Fibroblast of the conjunctiva (primary cell): ENCODE data around the gene TUB.
A peak's percentile ranks its signal among the peaks of the same experiment; 100 is the strongest.

Experiments used
- DNase-seq: peaks from one replicate; pipeline ENCODE4 v3.0.0-alpha.2; 2010; ENCODE audit warnings: low read depth

TUB gene

DNA sequence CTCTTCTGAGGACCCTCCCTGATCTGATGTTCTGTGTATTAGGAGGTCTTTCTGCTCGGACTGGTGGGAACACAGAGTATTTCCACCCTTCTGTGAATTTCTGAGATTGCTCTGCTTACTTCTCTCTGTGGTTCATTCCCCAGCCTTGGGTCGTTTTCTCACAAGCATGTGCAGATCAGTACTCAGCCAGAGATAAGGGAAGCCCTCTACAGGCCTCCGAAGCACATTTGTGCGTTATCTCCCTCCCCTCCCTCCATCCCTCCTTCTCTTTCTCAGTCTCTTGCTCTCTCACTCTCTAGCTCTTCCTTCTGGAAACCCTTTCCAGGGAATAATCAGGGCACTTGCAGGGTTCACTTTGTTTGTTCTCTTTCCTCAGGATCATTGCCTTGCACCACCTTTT lies 35.2 kb upstream of the TUB start:
- no peak for DNase-seq

DNA sequence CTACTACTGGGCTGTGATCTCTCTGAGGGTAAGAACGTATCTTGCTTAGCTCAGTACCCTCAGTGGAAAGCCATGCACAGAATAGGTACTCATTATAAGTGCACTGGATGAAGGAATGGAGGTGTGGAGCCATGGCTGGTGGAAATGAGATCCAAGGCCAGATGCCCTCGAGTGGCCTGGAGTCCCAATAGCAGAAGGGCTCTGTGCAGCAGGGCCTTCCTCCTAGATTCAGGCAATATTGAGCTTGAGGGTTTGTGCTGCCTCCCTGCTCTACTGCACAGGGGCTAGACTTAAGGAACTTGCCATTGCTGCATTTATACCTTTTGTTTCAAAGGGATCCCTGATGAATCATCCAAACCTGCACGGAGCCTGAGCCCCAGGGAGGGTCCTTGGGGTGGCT lies 33.6 kb upstream of the TUB start:
- DNase-seq = no peak

DNA sequence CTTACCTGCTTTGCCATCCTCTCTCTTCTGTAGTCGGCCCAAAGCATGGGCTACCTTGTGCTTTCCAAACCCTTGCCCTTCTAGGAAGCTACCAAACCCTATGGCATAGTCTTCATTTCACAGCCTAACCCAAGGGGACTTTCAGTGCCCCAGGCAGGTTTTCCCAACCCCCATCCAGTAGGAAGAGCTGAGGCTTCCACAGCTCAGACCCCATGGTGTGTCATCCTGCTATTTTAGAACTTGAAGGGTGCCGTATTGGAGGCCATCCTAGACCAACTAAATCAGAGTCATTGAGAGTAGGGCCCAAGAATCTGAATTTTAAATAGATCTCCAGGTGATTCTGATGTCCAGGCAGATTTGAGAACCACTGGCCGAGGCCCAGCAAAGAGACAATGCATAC lies 31.9 kb upstream of the TUB start:
- no peak for DNase-seq

DNA sequence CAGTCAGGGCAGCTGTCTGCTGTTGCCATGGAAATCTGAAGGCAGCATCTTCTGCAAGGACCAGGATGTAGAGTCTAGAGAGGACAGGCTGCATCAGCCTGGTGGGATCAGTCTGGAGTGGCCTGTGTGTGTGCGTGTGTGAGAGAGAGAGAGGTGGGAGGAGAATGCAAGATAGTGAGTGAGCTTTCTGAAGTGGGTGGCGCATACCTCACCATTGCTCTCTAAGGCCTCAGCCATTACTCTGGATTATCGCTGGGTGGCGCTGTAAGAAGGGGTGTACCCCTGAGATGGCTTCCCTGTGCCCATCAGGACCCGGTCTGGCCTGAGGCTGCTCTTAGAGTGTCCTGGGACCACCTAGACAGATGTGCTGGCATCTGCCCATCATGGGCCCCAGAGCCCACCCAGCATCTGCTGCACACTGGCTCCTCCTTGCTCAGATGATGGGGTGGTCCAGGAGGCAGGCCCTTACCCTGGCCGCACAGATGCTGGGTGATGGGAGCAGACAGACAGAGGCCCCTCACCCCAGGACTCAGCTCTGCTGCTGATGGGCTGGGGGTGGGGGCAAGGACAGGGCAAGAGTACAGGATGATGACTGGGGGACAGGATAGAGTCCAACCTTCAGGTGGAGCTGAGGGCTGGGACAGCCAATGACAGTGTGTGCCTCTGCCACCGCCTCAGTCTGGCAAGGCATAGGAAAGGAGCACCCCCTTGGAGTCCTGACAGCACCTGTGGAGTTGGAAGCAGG lies 25.7 kb upstream of the TUB start:
- no peak for DNase-seq

DNA sequence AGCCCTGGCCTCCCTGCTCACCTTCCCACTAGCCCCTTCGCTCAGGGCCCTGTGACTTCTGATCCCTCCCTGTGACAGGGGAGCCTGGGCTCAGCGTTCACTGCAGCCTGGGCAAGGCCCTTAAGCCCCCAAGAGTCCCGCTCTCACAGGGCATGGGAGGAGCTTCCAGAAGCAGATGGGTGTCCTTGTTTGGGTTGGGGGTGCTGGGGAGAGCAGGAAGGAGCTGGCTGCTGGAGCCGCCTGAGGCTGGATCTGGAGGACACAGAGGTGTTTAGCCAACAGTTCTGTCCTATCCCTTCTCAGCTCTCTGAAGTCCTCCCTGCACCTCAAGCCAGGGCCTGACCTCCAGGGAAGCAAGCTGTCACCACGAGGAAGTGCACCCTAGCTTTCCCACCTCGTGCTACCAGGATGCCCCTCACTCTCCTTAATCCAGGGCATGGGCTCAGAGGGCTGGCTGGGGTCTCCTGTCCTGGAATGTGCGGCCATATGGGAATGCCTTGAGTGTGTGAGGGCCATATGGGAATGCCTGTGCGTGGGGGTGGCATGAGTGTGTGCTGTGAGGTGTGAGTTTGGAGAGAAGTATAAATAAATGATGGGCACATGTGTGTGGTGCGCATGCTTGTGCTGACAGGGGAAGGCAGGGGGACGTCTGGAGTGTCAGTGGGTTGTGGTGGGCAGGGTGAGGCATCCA lies 25.0 kb upstream of the TUB start:
- no peak for DNase-seq

DNA sequence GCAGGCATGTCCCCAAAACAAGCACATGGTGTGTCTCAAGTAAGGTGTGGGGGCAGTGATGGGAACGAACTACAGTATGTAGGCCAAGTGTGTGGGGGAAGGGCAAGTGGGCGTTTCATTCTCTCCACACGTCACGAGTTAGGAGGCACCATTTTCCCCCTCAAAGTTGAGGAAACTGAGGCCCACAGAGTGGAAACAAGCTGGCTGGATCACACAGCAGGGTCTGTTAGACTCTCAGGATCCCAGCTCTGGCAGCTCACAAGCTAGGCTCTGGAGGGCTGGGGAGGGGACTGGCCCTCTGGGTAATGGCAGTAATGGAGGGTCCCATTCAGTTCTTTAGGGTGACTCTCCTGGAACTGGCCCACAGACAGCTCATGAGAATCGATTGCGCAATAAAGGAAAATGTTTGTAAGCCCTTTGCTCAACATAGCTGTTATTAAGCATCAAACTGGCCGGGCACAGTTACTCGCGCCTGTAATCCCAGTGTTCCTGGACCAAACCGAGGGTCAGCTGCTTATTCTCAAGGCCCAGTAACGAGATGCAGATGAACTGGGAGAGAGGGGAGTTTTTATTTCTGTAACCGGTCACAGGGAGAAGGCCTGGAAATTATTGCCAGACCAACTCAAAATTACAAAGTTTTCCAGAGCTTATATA lies 24.1 kb upstream of the TUB start:
- peak; percentile 93 for DNase-seq

DNA sequence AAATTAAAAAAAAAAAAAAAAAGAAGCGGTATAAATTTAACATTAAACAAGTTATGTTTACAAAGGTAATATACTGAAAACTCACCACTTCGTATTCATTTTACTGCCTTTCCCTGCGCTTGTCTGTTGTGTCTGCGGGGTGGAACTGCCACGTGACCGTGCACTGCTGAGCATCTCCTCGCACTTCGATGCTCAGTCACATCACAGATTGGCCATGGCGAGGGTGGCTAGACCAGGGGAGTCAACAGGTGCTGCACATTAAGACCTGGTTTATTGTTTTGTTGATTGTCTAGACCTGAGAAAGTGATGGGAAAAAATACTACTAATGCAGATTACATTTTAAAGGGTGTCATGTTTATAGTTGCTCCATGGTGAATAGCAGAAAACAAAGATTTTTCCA lies 22.8 kb upstream of the TUB start:
- DNase-seq = no peak

DNA sequence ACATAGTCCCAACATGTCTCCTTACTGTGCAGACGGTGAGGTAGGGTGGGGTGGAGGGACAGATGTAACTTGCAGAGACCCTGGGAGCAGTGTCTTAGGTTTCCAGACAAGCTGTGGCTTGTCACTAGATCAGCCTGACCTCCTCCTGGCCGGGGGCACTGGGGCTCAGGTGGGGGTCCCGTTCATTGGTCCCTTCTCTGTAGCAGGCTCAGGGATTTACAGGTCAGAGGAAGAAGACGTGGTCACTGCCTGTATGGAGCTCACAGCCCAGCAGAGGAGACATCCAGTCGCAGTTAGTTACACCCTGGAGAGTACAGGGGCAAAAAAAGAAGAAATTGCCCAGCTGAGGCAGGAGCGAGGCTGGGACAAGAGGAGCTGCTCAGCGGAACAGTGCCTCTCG lies 22.0 kb upstream of the TUB start:
- no peak for DNase-seq

DNA sequence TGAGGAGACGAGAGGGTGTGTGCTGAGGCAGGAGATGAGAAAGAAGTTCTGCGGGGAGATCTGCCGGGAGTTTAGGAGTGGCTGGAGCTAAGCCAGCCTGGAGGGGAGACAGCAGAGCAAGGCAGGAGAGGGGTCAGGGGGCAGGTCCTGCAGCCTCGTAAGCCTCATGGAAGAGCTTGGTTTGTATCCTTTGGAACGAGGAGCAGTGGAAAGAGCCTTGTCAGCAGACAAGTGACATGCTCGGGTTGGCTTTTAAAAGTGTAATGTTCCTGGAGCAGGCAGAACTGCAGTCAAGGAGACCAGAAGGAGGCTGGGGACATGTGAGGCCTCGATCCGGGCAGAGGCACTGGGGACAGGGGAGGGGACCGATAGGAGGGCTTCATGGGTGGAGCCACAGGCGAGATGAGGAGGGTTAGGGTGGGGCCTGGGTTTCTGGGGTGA lies 21.4 kb upstream of the TUB start:
- DNase-seq = no peak

DNA sequence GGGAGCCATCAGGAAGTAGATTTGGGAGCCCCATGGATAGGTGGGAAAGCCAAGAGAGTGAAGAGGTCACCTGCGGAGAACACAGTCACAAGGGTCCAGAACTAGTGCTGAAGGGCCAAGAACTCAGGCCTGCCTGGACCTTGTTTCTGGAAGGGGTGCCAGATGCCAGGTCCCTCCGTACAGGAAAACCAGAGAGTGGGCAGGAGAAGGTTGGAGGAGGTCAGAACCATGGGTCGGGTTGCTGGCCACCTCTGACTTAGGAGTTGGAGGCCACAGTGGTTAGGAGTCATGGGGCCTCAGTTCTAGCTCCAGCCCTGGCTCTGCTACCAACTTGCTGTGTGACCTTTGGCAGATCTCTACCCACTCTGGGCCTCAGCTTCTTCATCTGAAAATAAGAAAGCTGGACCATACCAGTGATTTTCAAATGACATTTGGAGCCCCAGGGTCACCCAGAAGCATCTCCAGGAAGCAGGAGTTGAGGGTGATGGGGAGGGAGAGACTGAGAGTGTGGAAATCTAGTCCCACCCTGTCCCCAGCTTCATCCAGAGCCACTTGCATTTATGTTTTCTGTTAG lies 20.8 kb upstream of the TUB start:
- DNase-seq = no peak

DNA sequence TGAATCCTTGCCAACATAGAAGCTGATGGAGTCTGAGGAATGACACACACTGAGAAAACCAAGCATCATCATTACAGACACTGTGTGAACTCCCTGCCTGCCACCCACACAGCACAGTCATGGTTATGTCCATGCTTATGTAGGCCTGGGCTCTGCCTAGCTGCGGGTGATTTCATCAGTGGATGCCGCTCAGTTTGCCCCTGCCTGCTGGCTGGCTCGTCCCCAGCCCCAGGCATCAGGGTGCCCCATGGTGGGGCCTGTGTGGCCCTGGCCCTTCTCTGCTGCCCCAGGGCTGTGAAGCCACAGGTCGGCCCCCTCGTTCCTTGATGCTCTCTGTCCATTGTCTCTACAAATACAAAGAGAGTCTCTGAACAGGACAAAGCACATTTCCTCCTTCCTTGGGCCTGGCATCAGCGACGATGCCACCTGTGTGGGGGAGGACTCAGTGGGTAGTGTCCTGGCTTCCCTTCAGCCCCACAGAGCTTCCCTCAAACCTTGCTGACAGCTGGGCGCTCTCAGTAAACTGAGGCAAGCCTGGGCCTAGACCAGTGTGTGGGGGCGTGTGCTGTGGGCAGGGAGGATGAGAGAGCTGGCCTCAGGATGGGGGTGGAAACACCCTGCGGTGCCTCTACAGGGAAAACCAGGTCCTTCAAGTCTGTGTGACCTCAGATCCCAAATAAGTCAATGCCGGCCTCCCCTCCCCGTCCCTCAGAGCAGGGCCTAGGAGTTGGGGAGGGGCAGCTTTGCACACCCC lies 20.0 kb upstream of the TUB start:
- DNase-seq = no peak

DNA sequence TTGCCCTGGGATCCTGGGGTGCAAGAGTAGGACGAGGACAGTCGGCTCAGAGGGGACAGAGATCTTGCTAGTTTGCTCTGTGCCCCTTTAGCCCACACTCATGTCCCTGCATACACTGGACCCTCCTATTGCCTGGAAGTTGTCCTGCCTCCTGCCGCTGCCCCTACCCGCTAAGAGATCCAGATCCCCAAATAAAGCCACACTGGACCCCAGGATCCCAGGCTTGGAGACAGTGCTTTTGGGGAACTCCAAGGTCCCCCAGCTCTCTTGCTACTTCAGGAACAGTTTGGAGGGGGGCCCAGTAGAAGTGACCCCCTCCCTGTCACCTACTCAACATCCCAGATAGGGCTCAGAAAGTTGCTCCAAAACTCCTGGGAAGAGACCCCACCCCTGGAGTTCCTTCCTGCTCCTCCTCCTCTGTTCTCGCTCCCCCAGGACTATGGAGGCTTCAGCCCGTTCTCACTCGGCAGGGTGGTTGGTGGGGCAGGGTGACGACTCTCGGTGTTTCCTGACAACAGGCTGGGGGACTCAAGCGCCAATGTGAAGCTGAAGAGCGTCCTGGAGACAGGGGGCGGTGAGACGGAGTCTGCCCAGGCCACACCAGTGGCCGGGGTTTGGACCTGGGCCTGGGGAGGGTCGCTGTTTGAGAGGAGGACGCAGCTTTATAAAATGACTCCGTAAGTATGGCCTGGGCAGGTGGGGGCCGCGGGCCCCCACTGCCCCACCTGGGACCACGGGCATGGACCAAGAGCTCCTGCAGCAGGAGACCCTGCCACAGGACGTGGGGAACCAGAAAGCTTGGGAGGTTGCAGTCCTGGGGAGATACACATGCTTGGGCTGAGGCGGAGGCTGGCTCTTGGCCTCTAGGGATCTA lies 19.2 kb upstream of the TUB start:
- DNase-seq = no peak

DNA sequence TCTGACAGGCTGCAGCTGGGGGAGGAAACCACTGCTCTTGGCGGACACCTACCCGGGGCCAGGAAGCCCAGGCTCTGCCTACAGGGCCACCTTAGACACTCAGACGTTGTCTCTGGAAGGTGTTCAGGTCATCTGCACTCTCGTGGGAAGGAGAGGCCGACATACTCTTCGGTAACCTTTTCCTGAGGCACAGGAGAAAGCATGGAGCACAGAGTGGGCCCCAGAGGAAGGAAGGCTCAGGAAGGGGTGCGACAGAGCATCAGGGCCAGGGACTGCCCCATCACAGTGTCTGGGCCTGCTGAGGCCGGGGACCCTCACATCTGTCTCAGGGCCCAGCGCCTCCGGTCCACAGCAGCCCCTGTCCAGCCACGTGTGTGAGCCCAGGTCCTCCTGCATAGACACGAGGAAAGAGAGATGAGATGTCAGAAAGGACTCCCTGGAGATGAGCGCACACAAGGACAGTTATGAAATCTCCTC lies 18.2 kb upstream of the TUB start:
- DNase-seq = no peak

DNA sequence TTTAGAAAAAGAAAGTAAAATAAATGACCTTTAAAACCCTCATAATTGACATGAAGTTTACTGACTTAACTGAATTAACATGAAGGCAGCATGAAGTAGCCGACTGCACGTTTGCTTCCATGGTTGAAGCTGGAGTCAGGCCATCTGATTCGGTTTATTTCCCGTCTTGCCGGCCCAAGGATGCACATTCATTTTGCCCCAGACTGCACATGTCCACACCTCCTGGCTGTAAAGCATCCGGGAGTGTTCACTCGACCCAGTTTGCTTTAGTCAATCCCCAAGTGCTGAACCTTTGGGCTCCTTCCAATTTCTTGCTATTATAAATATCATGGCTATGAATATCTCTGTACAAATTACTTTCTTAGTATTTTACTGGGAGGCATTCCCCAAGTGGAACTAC lies 17.7 kb upstream of the TUB start:
- DNase-seq = peak; percentile 40

DNA sequence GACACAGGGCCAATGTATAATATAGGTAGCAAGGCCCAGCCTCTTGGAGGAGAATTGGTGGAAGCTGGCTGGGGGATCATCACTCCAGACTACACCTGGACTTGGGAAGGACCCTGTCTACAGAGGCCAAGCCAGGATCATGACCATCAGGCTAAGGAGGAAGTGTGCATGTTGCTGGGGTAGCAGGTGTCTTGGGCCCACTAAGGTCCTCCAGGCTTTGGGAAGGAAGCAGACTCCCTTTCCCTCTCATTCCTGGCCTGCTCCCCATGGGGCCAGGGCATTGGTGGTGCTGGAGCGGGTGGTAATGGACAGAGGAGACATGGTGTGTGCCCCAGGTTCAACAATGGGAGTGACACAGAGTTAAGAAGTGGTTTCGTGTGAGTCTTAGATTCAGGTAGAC lies 16.0 kb upstream of the TUB start:
- no peak for DNase-seq

DNA sequence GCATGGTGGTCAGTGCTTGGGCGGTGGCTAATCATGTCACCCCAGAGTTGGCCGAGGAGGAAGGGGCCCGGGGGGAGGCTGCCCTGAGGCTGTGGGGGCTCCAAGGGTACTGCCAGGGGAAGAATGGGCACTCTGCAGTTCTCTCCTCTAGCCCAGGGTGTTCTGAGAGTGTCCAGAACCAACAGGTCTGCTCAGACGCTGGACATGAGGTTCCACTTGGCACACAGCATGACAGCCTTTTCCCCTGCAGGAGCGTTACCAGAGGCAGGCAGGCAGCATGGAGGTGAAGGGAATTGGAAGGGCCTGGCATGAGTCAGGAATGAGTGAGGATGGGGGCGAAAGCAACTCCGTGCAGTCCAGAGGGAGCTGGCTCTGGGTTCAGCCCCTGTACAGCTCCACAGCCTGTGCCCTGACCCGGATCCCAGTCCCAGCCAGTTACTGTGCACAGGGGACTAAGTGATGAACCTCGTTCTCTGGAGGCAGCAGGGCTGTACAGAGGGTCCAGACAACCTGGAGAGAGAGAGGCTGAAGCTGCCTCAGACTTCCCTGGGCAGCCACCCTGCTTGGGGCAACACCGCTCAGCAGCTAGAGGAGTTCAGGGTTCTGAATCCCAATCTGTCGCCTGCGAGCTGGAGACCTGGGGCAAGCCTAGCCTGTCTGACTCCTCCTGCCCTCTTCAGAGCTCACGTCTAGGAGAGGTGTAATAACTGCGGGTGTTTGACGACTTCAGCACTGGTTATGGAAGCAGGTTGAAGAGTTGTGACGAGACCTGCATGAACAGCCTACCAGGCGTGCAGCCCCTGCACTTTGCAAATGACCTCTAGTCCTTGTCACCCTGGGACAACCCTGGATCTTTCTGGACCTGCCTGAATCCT lies 14.7 kb upstream of the TUB start:
- DNase-seq = no peak

DNA sequence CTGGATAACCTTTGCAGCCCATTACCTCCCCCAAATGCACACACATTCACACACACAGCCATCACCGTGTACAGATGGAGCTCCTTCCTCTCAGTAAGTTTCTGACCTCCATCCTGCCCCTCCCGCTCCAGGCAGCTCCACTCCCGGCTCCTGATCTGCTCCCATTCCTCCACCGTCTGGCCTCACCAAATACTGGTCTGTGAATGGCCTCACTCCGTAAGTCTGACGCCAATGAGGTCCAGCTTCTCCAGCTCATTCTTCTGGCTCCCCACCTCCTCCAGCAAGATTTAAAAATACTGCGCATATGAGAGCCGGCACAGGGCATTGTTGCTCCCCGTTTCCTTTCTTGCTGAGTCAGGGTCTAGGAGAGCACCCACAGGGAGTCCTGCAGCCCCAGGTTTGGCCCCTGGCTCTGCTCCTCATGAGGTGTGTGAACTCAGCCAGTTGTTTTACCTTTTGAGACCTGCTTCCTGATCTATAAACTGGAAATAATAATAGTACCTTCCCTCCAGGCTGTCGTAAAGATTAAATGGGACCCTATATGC lies 14.0 kb upstream of the TUB start:
- DNase-seq = no peak

DNA sequence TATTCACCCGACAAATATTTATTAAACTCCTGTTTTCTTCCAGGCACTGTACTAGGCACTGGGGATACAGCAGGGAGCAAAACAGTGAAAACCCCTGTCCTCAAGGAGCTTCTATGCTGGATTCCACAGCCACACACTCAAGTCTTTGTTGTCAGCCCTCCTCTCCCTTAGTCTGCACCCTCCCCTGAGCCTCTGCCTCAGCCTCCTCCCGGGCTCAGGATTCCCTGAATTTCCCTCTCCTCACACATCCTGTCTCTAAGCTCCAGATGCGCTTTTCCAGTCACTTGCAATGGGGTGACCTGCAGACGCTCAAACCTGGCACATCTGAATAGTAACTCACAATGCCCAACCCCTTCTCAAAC lies 13.5 kb upstream of the TUB start:
- no peak for DNase-seq

DNA sequence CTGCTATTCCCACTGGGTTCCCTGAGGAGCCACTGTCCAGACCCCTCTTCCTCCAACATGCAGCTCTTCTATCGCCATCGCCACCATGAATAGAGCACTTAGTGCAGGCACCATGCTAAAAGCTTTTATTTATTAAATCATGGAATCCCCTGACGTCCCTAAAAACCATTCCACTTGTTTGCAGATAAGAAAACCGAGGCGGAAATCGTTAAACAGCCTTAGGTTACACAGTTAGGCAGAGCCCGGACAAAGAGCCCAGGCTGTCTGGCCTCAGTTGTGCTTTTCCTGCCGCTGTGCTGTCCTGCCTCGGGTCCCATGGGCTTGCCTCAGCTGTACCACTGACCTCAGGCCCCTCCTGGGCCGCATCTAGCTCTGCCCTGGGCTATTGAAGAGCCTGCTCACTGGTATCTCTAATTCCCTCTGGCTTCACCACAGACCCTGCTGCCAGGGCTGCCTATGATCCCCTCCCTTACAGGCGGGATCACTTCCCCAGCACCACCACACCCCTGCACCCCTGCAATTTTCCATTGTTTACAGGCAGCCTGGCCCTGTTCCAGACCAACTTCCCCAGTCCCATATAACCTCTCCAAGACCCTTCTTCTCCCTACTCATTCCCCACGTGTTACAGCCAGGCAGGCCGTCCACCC lies 13.0 kb upstream of the TUB start:
- DNase-seq = no peak
